ENCODE measurements around the gene ZXDC.

ZXDC gene

DNA sequence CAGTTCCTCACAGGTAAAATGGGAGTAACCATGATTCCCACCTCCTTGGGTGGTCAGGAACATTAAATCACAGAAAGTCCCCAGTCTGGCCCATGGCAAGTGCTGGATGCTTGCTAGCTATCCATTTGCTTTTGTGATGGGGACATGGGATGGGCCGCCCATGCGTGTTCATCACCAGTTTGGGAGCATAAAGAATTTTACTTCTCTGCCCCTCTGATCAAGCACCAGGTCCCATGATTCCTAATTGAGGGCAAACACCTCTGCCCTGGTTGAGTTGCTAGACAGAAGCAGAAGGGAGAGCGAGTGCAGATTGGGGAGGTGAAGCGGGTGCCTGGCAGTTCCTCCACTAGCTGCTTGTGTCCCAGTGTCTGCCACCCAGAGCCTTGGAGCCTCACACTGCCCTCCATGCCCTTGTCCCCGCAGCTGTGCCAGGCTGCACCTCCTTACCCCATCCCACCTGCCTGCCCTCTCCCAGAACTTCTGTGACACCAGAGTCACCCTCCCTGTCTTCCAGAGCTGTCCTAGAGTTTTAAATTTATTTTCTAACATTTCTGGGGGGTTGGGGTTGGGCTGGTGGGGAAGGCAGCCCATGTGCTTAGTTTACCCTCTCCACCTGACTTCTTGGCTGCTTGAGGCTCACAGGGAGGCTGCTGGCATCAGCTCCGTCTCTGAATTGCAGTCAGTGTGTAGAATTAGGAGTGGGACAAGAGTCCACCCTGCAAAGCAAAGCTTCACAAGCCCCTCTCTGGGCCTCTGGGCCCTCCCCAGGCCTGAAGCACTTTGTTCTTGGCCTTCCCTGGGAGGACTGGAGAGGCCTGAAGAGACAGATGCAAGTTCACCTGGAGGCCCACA, 62.6 kb downstream of the ZXDC start:
- Histone ChIP-seq H3K9ac (ENCODE audit: insufficient read length, low read depth) (no peak overlapping the region), H3K4me1 (ENCODE audit: insufficient read depth, insufficient read length) (peaks cover 12% of the 10 kb centered on the region), H3K4me3 (ENCODE audit: insufficient read length, low read depth) (no peak overlapping the region), H3K9me3 (ENCODE audit: insufficient read depth, low read length) (no peaks in the 10 kb centered on the region), H3K36me3 (ENCODE audit: insufficient read depth, insufficient read length, low read length) (no peaks in the 10 kb centered on the region), H3K27me3 (ENCODE audit: insufficient read depth, insufficient read length) (peaks cover 3% of the 10 kb centered on the region)
- no peak for DNase-seq (ENCODE audit: low read depth, low spot score)
- TF ChIP-seq ZNF274 (IDR thresholded peaks at IDR 0.05; ENCODE audit: low read depth, low read length), result no peak
- no peak for TF ChIP-seq YY1 (IDR thresholded peaks at IDR 0.05; ENCODE audit: insufficient read depth, insufficient read length)
- no peak for TF ChIP-seq SUZ12 (IDR thresholded peaks at IDR 0.05; ENCODE audit: extremely low read depth, insufficient read depth, insufficient read length)

DNA sequence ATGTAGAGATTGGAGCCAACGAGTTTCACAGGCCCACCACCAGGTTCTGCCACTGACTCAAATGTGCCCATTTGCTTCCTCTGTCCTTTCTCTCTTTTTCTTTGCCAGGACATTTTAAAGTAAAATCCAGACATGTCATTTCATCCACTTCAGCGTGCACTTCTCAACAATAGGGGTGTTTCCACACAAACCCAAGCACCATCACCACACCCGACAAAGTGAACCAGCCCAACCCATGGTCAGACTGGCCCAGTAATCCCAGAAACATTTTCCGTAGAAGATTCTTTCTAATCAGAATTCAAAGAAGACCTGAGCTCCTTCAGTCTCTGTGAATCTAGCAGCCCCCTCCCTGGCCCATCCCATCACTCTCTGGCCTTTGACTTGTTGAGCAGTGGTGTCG, 67.6 kb downstream of the ZXDC start:
- Histone ChIP-seq H3K9me3 (ENCODE audit: insufficient read depth, low read length) (no peaks in the 10 kb centered on the region), H3K27me3 (ENCODE audit: insufficient read depth, insufficient read length) (peaks cover 3% of the 10 kb centered on the region), H3K36me3 (ENCODE audit: insufficient read depth, insufficient read length, low read length) (no peaks in the 10 kb centered on the region), H3K4me3 (ENCODE audit: insufficient read length, low read depth) (no peak overlapping the region), H3K4me1 (ENCODE audit: insufficient read depth, insufficient read length) (peaks cover 9% of the 10 kb centered on the region), H3K9ac (ENCODE audit: insufficient read length, low read depth) (no peak overlapping the region)
- no peak for TF ChIP-seq ZNF274 (IDR thresholded peaks at IDR 0.05; ENCODE audit: low read depth, low read length)
- no peak for TF ChIP-seq SUZ12 (IDR thresholded peaks at IDR 0.05; ENCODE audit: extremely low read depth, insufficient read depth, insufficient read length)
- no peak for DNase-seq (ENCODE audit: low read depth, low spot score)

GRCh38 chr3:126407412-126408044, 68.2 kb downstream of the ZXDC start:
- Histone ChIP-seq H3K9me3 (ENCODE audit: insufficient read depth, low read length) (no peaks in the 10 kb centered on the region), H3K4me1 (ENCODE audit: insufficient read depth, insufficient read length) (peaks cover 12% of the 10 kb centered on the region), H3K27me3 (ENCODE audit: insufficient read depth, insufficient read length) (peaks cover 3% of the 10 kb centered on the region), H3K36me3 (ENCODE audit: insufficient read depth, insufficient read length, low read length) (no peaks in the 10 kb centered on the region), H3K4me3 (ENCODE audit: insufficient read length, low read depth) (no peak overlapping the region), H3K9ac (ENCODE audit: insufficient read length, low read depth) (no peak overlapping the region)
- no peak for TF ChIP-seq SUZ12 (IDR thresholded peaks at IDR 0.05; ENCODE audit: extremely low read depth, insufficient read depth, insufficient read length)
- TF ChIP-seq YY1 (IDR thresholded peaks at IDR 0.05; ENCODE audit: insufficient read depth, insufficient read length), result no peak
- TF ChIP-seq ZNF274 (IDR thresholded peaks at IDR 0.05; ENCODE audit: low read depth, low read length), result no peak
- no peak for DNase-seq (ENCODE audit: low read depth, low spot score)

GRCh38 chr3:126406389-126407296, 69.0 kb downstream of the ZXDC start:
- H3K4me1 ChIP-seq (ENCODE audit: insufficient read depth, insufficient read length), result peaks cover 18% of the 10 kb centered on the region
- no peak for DNase-seq (ENCODE audit: low read depth, low spot score)
- H3K4me3 ChIP-seq (ENCODE audit: insufficient read length, low read depth), result no peak overlapping the region
- peaks cover 3% of the 10 kb centered on the region for H3K27me3 ChIP-seq (ENCODE audit: insufficient read depth, insufficient read length)
- no peaks in the 10 kb centered on the region for H3K36me3 ChIP-seq (ENCODE audit: insufficient read depth, insufficient read length, low read length)
- no peaks in the 10 kb centered on the region for H3K9me3 ChIP-seq (ENCODE audit: insufficient read depth, low read length)
- TF ChIP-seq ZNF274 (IDR thresholded peaks at IDR 0.05; ENCODE audit: low read depth, low read length), result no peak
- no peak for TF ChIP-seq SUZ12 (IDR thresholded peaks at IDR 0.05; ENCODE audit: extremely low read depth, insufficient read depth, insufficient read length)
- TF ChIP-seq YY1 (IDR thresholded peaks at IDR 0.05; ENCODE audit: insufficient read depth, insufficient read length), result no peak
- H3K9ac ChIP-seq (ENCODE audit: insufficient read length, low read depth), result no peak overlapping the region

DNA sequence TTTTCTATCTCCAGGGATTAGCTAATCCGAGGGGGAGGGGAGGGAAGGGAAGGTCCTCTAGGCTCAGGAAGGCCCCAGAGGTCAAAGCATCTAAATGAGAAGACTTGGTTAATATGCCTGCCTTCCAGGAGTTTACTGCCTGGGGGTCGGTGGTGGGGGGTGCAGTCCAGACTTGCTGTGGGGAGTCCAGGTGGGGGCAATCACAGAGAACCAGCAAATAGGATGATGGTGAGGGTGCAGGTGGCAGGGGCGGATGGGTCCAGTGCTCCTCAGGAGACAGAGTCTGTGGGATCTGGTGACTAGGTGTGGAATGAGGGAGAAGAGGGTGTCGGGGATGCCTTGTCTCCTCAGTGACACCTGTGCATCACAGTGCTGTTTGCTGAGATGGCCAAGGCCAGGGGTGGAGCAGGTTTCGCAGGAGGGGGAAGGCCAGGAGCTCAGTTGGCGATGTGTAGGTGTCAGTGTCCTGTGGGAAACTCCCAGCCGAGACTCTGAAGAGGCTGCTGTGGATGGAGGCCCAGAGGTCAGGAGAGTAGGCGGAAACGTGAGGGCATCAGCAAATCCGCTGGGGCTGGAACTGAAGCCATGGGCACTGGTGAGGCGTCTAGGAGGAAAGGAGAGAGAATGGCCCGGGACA, 72.9 kb downstream of the ZXDC start:
- no peaks in the 10 kb centered on the region for H3K36me3 ChIP-seq (ENCODE audit: insufficient read depth, insufficient read length, low read length)
- DNase-seq (ENCODE audit: low read depth, low spot score), result peak; percentile 30
- no peak overlapping the region for H3K4me3 ChIP-seq (ENCODE audit: insufficient read length, low read depth)
- TF ChIP-seq SUZ12 (IDR thresholded peaks at IDR 0.05; ENCODE audit: extremely low read depth, insufficient read depth, insufficient read length) (no peak), YY1 (IDR thresholded peaks at IDR 0.05; ENCODE audit: insufficient read depth, insufficient read length) (no peak), ZNF274 (IDR thresholded peaks at IDR 0.05; ENCODE audit: low read depth, low read length) (no peak)
- H3K9ac ChIP-seq (ENCODE audit: insufficient read length, low read depth), result no peak overlapping the region
- peaks cover 12% of the 10 kb centered on the region for H3K4me1 ChIP-seq (ENCODE audit: insufficient read depth, insufficient read length)
- H3K27me3 ChIP-seq (ENCODE audit: insufficient read depth, insufficient read length), result no peaks in the 10 kb centered on the region
- no peaks in the 10 kb centered on the region for H3K9me3 ChIP-seq (ENCODE audit: insufficient read depth, low read length)

GRCh38 chr3:126402178-126402577, 73.5 kb downstream of the ZXDC start:
- TF ChIP-seq ZNF274 (IDR thresholded peaks at IDR 0.05; ENCODE audit: low read depth, low read length) (no peak), SUZ12 (IDR thresholded peaks at IDR 0.05; ENCODE audit: extremely low read depth, insufficient read depth, insufficient read length) (no peak), YY1 (IDR thresholded peaks at IDR 0.05; ENCODE audit: insufficient read depth, insufficient read length) (no peak)
- Histone ChIP-seq H3K9ac (ENCODE audit: insufficient read length, low read depth) (no peak overlapping the region), H3K4me1 (ENCODE audit: insufficient read depth, insufficient read length) (peaks cover 12% of the 10 kb centered on the region), H3K9me3 (ENCODE audit: insufficient read depth, low read length) (no peaks in the 10 kb centered on the region), H3K4me3 (ENCODE audit: insufficient read length, low read depth) (no peak overlapping the region), H3K27me3 (ENCODE audit: insufficient read depth, insufficient read length) (no peaks in the 10 kb centered on the region), H3K36me3 (ENCODE audit: insufficient read depth, insufficient read length, low read length) (no peaks in the 10 kb centered on the region)
- DNase-seq (ENCODE audit: low read depth, low spot score), result no peak
